Subcutaneous adipose tissue (tissue), 4 donors: ENCODE data around the gene ICA1. TPM values are rescaled to one million over a fixed set of nuclear protein-coding genes. Genes with fewer than 3 reads are reported as not detected.

Source experiments
- CTCF ChIP-seq: fragments of 450-650 bp; IDR thresholded peaks from one replicate; pipeline ENCODE4 v1.5.1; 2016; ENCODE audit warnings: low read depth, mild to moderate bottlenecking, control low read depth, antibody characterized with exemption, moderate library complexity
- total RNA-seq, 4 donors: library from RNA; depleted of rRNA; stranded (reverse); fragments of >200 nt; gene quantifications; one replicate each; pipeline ENCODE4 v1.1.0, GENCODE V29; 2016

ICA1 gene
- total RNA-seq, 4 donors from 2014 or later, result 20.9 to 55.4 (median 34.3) TPM

DNA sequence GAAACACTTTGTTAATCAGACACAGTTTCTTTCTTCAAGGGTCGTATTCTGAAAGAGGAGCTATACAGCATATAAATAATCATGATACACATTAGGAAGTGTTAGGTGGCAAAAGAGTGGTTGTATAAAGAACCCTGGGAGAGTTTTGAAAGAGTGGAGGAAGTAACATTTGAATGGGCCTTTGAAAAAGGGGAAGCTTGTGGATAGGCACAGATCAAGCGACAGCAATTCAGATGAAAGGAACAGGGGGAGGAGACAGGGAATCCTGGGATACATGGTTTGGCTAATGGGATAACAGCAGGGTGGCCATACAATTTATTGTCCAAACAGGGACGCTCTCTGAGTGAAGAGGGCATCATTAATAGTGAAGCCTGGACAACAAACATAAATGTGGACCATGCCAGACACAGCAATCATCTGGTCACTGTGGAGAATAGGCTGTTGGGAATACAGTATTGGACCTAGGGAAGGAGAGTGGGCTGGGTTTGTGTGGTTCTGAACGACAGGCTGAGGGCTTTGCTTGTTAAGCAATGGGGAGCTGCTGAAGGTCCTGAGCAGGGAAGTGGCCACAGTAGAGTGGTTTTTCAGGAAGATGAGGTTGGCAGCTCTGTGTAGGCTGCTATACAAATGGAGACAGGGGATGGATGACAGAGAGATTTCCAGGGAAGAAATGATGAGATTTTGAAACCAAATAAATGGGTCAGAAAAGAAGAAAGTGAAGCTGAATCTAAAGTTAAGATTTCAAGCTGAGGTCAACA is 75.9 kb downstream of the ICA1 start:
- no peak for TF ChIP-seq CTCF

DNA sequence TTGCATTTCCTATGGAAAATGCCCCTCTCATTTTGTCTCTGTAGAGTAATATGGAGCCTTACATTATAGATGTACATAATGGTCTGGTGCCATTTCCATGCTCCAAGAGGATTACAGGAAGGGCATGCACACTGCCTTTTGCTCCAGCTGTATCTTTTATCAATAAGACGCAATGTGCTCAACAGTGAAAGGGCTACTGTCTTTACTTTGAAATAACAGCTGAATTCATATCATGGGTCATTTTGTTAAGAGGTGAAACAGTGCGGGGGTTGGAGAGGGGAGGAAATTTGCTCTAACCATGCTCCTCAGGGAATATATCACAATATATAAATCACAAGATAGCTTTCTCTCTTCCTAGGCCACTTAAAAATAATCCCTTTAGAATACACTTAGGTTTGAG is 77.7 kb downstream of the ICA1 start:
- TF ChIP-seq CTCF, result no peak

- no peak for TF ChIP-seq CTCF
These were observed 82.5 kb downstream of the ICA1 start for GRCh38 chr7:8179486-8179885.

DNA sequence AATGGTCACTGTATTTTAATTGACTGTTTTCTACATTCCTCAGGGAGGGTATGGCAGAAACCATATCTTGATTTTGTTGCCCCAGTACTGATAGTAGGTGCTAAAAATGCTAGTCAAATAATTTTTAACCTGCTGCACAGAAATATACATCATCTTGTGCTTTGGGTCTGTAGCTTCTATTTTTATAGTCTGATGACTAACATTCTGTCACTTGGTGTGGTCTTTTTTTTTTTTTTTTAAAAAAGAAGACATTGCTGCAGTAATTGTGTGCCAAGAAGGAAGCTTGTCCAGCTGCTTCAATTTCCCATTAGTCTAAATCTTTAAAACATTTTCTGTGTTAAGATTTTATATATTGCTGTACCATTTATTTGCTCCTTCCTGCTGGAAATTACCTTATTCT is 83.6 kb downstream of the ICA1 start:
- TF ChIP-seq CTCF, result no peak

DNA sequence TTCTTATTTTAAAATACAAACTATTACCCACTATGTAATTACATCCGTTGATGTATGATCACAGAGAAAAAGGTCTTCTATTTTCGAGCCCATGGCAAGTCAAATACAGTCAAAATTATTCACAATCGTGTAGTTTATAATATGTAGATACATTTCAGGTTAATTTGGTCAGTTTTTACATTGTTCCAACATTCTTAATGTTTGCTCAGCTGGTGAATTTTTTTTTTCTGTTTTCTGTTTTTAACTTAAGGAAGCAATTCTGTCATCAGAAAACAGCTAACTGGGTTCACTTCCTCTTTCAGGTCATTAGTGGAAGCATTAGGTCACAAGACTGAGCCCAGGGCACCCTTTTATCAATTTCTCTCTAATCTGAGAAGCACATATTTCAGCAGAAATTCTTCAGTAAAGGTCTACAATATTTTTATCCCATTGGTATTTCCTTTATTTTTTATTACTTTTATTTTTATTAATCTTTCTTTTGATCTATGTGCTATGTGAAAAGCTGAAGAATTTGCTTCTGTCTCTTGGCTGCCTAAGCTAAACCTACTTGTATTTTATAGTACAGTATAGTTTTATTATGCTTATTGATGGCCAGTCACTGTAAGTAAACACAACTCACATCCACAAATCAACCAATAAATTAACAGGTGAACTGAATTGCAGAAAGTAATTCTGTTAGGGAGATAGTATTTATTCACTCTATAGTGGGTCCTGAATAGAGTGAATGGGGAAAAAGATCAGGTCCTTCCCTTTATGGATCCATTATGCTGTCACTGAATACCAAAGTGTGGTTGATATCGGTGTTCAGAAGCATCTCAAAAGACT is 84.6 kb downstream of the ICA1 start:
- TF ChIP-seq CTCF, result no peak

GRCh38 chr7:8176370-8177081 is 85.4 kb downstream of the ICA1 start:
- no peak for TF ChIP-seq CTCF

- no peak for TF ChIP-seq CTCF
These were observed 86.0 kb downstream of the ICA1 start for GRCh38 chr7:8175929-8176369.
